NCI-H526 treated with DMSO at 0.1 percent for 48 hours (cell line): ENCODE measurements around the gene SLC8A1.
A peak's percentile ranks its signal among the peaks of the same experiment; 100 is the strongest.

Experiments
- DNase-seq: peaks from one replicate; lab custom pipeline; 2025; lab: John Stamatoyannopoulos, UW

The SLC8A1 gene

DNA sequence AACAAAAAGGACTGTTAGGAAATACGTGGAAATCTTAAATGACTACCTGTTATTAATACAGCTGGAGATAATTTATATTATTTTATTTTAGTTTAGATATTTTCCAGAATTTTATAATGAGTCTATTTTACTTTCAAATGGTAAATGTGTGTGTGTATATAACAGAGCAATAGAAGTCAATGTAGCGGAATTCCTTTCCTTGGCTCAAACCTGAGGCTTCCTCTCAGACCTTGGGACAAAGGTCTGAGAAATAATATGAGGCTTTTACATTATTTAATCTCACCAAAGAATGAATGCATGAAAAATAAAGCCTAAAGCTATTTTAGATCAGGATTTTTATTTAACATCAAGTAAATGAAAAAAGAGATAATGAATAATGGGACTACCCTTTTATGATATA lies 65.7 kb downstream of the SLC8A1 start:
- DNase-seq = no peak

DNA sequence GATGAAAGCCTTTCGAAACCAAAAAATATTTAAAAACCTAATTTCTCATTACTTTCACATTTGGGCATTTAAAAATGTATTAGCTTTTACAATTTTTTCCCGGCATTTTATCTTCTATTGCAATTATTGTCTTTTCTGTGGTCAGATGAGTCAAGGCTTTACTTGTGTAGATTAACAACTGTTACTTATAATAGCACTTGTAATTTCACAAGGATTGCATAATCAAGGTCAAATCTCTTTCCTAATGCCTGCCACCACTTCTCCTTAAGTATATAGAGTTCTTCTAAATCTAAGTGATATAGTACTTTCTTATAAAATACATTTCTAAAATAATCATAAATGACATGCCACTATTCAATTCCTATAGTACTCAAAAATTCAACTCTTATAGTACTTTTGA lies 67.2 kb downstream of the SLC8A1 start:
- no peak for DNase-seq

DNA sequence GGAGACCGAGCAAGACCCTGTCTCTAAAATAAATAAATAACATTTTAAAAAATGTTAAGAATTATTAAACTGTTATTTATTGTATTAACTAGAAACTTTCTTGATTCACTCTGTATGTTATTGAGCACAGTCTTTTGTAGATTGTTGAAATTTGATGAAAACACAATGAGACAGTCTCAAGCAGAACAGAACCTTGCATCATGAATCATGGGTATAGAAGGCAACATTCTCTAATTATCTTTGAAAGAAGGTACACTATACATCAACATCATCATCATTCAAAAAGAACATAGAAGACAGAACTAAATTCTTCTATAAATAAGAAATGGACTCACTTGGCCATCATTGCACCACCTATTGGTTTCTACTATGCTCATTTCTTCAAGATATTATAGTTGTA lies 67.7 kb downstream of the SLC8A1 start:
- DNase-seq = no peak

DNA sequence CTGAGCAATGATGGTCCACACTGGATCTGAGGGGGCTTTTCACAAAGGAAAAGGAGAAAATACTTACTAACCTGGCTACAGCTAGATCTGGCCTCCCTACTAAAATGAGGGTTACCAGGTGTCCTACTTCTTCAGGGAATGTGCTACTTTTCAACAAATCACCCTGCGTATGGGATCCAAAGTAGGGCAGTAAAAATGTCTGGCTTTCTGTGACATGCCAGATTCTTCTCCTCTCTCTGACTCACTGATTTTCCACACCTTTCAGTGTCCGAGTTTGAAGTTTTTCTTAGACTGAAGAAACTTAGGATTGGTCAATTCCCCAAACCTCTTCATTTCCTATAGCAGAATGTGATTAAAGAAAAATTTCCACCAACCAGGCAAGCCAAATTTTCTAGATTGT lies 71.2 kb downstream of the SLC8A1 start:
- DNase-seq = no peak

DNA sequence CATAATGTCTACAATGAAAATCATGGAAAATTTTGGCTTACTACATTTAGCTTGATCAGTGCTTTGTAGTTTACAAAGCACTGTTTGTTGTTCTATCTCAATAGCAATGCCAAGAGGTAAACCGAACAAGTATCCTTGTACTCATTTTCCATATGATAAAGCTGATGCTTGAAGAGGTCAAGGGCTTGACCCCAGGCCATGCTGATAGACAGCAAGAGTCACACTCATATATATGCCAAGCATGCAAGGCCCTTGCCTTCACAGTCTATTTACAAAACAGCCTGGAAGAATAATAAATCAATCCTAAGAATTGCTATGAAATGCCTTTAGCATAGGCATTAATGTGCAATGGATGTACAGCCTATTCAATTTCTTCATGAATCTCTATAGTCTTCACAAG lies 71.8 kb downstream of the SLC8A1 start:
- no peak for DNase-seq

DNA sequence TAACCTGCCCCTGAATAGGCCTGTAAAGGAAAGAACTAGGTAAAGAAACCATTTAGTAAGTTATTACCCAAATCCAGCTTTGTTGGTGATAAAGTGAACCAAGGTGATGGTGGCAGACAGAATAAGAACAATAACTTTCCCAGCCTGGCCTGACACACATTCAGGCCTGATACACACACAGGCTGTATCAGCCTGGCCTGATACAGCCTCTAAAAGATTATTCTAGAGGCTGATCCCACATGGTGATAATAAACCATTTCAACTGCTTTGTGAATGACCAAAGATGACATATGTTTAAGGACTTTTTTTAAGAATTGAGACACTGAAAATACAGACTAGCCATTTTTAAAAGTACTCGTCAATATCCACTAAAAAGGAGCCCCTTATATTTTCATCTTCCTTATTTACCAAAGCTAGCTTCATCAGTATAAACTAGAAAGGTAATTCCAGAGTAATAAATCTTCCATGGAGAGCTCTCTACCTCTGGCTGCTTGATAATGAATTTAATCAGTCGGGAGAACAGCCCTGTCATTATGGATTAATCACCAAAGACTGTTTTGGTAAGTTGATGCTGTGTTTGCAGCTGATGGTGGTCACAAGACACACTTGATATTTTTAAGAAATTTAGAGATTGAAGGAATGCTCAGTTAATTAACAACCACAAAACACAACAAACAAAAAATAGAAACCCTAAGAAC lies 77.2 kb downstream of the SLC8A1 start:
- no peak for DNase-seq

DNA sequence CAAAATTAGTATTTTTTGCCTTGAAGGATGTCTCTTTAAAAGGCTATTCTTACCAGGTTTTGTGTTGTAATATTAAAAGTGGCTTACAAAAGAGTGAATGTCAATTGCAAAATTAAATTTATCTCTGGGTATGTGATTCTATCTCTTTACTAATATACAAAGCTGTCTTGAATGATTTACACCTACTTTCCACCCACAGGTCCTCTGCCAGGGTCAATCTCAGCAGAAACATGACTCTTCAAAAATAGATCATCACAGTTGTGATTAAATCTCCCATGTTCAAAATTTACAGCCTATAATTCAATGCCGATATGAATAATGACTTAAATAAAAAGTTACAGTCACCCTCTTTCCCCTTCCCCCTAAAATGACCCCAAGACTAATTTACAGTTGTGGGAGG lies 78.8 kb downstream of the SLC8A1 start:
- no peak for DNase-seq

DNA sequence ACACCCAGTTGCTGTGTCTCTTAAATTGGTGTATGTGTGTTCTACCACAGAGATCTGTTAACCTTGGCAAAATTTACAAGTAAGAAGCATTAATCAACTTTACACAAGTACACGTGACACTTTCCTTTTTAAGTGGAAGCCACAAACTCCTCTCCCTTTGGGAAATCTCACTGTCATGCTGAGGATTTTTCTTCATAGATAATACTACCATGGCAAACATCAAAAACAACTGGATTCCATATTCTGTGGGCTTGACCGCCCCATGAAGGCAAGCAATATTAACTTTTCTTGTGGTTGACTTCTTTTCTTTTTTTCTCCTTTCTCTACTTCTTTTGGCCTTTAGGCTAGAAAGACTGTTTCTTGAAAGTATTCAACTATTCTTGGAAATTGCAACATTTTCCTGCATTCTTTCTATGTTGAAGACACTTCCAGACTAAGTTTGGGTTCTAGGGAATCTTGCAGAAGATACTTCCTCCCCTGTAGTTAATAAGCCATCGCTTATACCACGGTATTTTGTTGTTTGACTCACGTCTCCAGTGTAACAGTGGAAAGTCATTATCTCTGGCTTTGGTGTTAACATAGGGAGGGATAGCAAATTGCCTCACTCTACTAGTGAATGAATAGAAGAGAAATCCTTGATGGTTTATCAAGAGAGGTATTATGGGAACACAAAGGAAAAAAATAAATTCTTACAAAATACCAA lies 79.5 kb downstream of the SLC8A1 start:
- DNase-seq = no peak

DNA sequence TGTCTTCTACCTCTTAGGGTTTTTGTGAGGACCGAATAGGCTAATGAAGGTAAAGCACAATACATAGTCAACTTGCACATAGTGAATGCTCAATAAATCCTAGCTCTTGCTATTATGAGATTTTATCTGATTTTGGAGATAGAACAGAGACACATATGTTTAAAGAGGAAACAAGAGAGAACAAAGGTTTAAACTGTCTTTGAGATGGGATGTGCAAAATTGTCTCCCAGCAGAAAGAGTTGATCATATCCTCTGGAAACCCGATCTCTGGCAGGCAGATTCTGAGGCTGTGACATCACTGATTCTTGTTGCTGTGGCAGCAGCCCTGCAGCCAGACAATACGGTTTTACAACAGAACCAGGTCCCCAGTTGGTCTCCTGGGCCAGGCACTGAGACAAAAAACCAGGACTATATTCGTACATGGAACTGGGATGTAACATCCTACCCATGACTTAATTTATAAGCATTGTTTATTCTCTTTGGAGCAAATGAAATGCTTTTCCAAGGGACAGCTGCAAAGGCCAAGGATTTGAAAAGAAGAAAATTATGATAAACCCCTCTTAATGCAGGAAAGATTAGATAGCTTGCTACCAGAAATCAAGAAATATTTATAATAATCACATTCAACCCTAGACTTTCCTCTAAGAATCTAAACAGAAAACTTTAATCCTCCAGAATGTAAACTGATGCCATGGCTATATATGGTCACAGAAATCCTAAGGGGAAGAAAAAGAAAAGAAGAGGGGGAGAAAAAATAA lies 80.2 kb downstream of the SLC8A1 start:
- DNase-seq = no peak

DNA sequence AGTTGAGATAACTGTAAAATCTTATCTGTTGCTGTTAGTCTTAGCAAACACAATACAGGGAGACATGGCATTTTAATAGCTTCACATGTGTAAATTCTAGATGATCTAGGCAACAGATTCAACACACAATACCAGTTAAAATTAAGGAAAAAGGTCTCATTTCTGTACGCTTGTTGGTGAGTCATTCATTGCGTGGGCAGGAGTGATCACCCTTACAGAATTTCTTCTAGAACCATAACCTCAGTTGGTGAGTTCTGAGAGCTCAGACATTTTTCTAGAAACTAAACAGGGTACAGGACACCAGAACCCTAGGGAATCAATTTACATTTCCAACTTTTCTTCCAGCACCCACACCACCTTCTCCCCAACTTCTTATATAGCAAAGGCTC lies 81.9 kb downstream of the SLC8A1 start:
- no peak for DNase-seq

DNA sequence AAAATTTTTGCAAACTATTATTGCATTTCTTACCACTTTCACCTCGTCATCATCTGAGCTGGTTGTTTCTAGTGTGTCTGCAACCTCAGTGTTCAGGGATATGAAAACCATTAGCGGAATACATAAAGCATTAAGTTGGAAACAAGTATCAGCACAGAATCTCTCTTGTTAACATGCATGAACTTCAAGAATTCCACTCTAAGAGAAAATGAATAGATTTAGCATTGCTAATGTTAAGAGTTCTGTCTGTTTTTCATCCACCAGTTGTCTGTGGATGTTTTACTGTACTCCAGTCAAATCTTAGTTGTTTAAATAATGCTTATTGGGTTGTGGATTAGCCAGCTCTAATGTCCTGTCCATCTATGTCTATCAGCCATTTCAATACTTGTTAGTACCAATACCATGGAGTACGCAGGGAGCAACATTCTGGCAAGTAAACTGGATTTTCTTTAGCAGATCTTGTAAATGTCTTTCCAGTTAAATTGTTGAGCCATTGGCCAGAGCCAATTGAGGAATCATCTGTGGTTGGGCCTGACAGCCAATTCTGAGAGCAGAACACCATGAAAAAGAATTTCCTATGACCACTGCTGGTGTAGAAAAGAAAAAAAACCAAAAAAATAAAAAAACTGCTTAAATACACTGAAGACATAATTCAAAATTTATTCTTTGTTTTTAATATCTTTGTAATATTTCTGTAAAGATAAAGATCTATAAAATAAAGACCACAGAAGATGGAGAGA lies 82.5 kb downstream of the SLC8A1 start:
- DNase-seq = no peak

DNA sequence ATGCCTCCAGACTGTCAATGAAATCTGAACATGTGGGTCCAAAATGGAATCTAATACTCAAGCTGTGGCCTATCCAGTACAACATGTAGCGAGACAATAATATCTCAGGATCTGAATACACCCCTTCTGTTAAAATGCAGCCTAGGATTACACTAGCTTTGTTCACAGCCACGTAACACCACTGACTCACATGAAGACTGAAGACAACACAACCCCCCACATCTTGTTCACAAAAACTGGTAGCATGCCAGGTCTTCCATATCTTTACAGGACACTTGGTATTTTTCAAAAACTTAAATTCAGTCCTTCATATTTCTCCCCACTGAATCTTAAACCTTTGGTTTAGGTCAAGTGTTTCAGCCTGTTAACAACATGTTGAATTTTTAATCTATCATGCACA lies 84.2 kb downstream of the SLC8A1 start:
- DNase-seq = no peak

DNA sequence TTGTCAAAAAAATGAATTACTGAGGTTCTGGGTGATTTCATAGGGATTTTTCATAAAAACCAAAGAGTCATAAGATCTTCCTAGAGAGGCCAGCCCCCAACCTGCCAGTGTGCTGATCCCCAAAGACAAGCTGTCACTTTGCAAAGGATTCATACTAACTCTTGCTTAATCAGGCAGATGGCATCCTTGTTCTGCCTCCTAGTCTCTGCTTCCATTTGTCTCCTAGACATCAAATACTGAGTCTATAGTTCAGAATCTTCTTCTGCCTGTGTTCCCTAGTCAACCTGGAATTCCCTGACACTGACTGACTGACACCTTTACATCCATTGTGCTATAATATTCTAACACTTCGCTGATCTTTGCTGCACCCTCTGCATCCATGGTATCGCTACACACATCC lies 84.9 kb downstream of the SLC8A1 start:
- DNase-seq = no peak

DNA sequence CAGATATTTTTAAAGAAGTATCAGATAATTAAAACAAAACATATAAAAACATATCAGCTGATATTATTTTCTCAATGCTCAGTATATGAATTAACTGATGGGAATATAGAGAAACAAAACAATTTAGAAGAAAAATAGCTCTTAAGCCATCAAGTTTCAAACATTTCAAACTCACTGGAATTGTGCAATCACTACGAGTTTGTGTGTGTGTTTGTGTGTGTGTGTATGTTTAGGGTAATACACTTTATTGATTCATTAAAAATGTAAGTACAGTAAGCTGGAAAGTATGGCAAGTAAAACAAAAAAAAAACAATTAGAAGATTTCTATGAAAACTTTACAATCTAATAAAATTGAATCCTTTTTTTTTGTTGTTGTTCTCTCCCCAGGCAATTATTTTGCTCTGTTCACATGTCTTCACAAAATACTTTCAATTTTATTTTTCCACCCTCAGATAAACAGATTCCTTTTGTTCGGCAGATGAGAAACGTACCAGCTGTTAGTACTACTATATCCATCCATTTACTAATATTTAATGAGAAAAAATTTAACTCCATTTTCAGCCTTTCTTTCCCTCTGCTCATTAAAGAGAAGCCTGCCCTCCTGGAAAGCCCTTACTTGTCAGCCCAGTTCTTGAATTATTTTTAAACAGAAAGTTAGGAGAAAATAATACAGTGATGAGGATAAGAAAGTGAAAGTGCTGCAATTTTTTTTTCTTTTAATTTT lies 87.6 kb downstream of the SLC8A1 start:
- DNase-seq = no peak

DNA sequence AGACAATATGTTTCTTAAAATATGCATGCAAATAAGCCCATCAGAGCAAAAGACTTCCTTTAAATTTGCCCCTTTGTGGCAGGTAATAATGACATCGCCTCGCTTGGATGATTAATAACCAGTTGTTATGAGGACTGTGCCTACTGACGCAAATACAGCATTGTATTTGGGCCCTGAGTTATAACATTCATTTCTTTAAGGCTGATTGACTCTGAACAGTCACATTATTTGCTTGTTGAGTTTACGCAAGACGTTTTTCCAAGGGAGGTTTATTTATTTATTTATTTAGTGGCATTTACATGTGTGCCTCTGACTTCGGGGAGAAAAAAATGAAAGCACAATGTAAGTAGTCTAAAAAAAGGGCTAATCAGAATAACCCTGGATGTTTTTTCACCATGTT lies 88.3 kb downstream of the SLC8A1 start:
- DNase-seq = peak; percentile 80

DNA sequence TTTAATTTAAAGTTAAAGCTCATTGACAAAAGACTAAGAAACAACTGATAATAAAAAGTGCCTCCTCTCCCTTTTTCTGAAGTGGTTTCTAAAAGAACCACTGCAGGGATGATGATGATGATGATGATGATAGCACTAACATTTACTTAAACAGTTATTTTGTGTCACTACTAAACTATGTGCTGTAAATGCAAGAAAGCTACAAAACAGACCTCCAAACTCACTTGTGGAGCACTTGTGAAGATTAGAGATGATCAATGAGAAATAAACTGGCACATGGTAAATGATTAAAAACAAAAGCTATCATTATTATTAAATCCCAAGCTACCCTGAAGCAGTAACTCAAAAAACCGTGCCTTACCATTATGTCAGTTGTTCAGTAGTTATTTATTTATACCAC lies 88.7 kb downstream of the SLC8A1 start:
- no peak for DNase-seq

DNA sequence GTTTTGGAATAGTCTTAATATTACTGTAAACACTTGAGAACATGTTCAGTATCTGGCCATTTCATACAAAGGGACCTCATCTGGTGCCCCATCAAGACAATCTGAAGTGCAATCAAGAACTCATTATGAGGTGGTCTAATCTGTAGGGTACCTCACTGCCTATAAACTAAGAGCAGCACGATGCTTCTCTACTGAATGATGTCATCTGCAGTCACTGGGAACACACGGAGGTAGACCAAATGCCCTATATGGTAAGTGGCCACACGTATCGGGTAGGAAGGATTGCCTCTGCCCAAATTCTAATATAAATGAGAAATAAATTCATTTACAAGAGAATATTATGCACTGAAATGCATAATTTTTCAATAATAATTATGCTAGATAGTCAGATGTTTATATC lies 90.4 kb downstream of the SLC8A1 start:
- DNase-seq = no peak

DNA sequence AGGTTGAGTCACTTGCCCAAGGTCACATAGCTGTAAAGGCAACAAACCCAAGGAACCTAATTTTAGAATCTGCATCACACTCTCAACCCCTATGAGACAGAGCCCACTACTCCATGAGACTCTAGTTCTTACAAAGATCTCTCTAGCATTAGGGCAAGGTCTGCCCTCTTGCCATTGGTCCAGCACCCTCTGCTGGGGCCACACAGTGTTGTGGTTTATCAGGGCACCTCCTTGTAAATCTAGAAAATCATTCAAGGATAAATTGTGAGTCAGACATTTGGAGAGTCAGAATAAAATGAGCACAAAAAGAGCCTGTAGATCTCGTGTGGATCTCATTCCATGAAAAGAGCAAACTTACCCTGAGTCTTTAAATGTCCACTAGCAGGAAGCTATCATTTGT lies 91.2 kb downstream of the SLC8A1 start:
- no peak for DNase-seq

DNA sequence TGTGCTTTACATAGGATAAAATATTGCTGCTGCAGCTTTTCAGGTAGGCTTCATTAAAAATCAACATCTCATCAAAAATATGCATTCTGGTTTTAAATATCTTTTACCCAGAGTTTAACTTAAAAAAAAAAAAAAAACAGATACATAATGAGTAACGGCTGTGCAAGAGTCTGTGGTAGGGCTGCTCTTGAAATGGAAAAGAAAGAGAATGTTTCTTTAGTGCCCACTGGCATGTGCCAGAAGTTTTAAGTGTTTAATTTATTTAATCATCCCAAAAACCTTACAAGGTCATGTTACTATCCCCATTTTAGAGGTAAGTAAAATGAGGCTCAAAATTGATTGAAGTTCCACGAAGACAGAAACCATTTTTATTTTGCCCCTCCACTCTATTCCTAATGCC lies 92.1 kb downstream of the SLC8A1 start:
- DNase-seq = no peak

DNA sequence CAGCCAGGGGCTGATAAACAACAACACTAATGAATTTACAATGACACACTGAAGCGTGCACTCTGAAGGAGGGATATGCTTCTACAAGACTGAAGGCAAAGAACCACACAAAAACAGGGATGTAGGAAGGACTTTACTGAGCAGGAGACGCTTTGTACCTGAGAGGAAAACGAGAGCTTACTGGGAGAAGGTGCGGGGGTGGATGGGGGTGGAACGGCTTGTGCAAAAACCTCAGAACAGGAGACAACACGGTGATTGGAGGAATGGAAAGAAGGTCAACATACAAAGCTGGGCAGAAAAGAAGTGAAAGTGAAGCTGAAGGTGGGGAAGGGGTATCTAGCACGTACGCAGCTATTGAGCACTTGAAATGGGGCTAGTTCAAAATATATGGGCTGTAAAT lies 93.1 kb downstream of the SLC8A1 start:
- DNase-seq = no peak

DNA sequence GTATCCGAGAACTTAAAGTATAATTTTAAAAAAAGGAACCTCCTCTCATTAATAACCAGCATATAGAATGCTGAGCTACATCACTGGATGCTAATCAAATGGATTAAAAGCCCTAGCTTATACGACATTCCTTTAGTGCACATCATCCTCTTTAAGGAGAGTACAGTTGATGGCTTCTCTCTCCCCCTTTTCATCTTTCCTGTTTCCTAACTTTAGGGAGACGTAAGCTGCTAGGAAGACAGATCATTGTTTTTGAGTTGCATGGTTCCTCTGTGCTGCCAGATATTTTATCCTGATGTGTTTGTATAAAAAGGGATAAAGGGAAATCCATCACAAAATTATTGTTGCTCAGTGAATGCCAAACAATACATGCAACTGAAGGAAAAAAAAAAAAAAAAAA lies 94.2 kb downstream of the SLC8A1 start:
- no peak for DNase-seq

DNA sequence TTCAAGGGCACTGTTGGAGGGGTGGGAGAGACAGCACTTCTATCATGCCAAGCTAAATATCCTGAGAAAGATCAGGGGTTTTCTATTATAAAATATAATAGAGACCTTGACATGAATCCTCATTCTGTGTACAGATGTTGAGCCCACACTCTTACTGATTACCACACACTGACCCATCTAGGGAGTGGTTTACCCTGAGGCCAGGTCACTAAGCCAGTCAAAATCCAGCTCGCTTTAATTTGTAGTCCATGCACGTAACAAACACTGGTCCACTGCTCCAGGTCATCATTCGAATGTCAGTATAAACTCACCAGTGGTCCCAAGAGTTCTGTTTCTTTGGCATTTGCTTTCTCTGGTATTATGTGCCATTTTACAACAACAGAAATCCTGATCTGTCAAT lies 96.4 kb downstream of the SLC8A1 start:
- no peak for DNase-seq
